Smooth muscle cell of the brain vasculature (primary cell): ENCODE measurements around the gene MEGF11.

ENCODE experiments used
- DNase-seq: peaks from one replicate; pipeline ENCODE4 v3.0.0-alpha.2; 2012; ENCODE audit warnings: low read depth, low spot score

Gene MEGF11

GRCh38 chr15:66144978-66145725 lies 108.4 kb downstream of the MEGF11 start:
- DNase-seq = no peak

DNA sequence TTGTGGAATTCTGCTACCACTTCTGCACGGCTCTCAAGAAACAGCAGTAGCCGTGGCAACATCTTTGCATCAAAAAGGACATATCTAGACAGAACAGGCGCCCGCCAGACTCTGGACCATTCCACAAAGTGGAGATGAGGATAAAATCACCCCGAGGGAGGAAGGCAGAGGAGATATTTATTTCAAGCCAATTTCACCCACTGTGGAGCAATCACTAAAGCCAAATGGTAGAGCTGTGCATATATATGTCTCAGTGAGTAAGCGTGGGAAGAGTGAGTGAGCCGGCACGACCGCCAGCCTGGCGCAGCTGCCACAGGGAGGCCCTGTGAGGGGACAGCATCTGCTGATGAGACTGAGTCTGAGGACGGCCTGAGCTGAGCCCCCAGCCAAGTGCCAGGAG lies 111.3 kb downstream of the MEGF11 start:
- DNase-seq = no peak

GRCh38 chr15:66139591-66140207 lies 113.9 kb downstream of the MEGF11 start:
- no peak for DNase-seq

GRCh38 chr15:66138892-66139590 lies 114.5 kb downstream of the MEGF11 start:
- no peak for DNase-seq

GRCh38 chr15:66138096-66138783 lies 115.3 kb downstream of the MEGF11 start:
- DNase-seq = no peak

DNA sequence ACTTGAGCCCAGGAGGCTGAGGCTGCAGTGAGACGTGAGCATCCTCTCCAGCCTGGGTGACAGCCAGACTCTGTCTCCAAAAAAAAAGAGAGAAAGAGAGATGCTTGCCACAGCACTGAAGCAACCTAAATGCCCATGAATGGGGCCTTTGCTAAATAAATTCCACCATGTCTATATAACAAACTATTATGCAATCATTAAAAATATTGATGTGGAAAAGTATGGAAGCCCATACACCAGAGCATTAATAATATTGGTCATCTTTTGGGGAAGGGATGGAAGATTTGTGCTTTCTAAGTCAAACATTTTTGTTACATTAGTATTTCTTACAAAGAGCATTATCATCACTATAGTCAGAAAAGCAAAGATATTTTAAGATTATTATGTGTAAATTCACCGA lies 116.6 kb downstream of the MEGF11 start:
- no peak for DNase-seq

- DNase-seq = no peak
These were observed 117.9 kb downstream of the MEGF11 start for GRCh38 chr15:66135664-66136063.

GRCh38 chr15:66134284-66134683 lies 119.3 kb downstream of the MEGF11 start:
- no peak for DNase-seq

DNA sequence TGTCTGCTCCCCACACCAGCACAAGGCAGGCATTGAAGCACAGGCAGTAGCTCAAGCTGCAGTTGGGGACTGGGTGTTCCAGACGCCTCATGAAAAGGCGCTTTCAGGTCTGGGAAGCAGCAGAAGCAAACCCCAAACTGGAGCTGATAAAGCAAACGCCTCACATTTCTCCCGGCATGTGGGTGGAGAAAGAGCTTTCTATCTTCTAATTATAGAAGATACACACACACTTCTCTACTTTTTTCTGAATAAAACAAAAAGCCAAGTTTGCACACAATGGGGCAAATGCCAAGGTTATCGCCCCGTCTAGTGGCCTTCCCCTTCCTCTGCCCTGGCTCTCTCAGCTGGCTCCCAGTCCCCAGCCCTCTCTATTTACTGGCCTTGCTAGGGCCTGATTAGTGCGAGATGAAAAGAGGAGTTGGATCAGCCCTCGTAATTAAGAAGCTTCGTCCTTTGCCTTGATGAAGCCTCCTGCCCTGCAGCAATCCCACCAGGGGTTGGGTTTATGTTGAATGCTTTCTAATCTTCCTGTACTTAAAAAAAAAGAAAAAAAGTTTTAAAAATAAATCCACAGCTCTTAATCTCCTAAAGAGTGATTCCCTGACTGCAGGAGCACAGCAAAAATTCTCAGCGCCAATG lies 120.2 kb downstream of the MEGF11 start:
- no peak for DNase-seq

GRCh38 chr15:66132251-66132816 lies 121.2 kb downstream of the MEGF11 start:
- DNase-seq = no peak

DNA sequence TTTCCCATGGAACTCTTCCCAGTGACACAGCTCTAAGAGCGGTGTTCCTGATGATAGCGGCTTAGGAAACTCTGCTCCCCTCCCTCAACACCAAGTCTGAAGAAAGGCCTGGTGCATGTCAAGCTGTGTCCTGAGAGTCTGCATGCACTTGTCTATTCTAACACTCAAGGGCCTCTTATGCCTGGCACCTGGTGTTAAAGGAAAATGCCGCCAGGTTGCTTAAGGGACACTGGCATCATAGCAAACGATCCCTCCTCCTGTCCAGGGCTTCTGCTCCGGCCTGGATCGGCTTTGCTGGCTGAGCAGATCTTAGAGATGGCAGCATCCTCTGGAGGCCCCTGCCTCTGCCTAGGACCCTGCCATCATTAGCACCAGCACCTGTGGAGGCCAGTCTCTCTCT lies 121.7 kb downstream of the MEGF11 start:
- no peak for DNase-seq

DNA sequence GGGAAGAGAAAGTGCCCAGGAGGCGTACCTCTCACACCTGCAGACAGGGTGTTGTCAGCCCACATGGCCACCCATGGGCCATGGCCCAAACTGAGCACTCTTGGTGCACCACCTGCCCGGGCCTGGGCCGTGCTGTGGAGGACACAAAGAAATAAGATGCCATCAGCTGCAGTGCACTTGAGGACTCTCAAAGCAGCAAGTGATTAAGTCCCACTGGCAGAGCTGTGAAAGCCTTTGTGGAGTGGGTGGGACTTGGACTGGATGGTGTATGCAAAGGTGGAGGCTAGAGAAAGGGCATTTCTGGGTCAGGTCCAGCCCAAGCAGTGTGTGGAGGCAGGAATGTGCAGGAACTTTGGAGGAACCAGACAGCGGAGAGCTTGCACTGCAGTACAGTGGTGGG lies 122.3 kb downstream of the MEGF11 start:
- no peak for DNase-seq

DNA sequence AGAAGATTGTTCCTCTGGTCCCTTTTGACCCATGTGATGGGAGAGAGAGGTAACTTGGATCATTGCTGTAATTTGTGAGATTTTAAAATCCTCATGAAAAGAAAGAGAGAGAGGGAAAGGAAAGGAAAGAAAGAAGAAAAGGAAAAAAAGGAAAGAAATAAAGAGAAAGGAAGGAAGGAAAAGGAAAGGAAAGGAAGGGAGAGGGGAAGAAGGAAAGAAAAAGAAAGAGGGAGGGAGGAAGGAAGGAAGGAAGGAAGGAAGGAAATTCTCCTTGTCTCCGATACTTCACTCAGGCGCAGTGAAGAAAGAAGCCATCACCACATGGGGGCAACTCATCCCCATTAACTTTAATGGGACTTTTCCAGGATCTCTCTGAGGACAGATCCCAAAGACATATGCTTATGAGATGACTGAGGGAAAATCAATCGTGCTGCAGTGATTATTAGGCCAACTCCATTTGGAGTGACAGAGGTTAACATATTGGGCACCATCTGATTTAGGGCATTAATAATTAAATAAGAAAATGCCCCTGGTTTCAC lies 123.0 kb downstream of the MEGF11 start:
- no peak for DNase-seq

- no peak for DNase-seq
These were observed 124.0 kb downstream of the MEGF11 start for GRCh38 chr15:66129586-66129985.

DNA sequence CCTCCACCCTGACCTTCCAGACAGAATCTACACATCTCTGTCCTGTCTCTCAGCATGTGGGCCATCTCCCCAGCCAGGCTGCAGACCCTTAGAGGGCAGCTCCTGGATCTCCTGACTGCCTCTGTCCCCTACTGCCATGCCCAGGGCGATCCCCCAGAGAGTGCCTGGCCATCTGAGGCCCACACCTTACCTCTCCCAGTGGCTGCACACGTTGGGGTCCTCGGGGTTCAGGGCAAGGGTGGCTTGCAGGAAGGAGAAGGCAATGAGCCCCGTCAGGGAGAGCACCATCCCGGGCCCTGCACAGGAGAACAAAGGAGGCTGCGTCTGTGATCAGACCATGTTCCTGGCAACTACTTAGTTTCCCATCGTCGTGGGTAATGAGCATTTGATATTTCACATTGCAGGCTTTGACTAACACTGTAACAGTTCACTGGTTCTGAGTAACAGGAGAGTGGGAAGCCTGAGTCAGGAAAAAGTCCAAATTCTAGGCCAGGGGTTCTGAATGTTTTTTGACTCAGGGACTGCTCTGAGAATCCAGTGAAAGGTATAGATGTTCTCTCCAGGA lies 125.4 kb downstream of the MEGF11 start:
- DNase-seq = no peak

DNA sequence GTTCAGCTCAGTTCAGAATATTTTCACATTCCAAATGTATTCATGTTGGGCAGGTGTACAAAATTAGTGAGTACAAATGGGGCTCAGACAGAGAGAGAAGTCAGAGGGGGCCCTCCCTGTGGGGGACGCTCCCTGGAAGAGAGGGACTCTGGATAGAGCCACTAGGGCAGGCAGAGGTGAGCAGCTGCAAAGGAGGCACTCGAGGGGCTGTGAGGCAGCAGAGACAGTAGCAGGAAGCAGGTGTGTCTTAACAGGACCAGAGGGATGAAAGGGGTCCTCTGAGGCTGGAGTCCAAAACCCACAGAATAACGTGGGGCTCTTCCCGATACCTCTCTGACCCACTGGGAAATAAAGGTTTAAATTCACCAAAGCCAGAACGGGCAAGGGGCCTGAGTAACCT lies 127.1 kb downstream of the MEGF11 start:
- no peak for DNase-seq

DNA sequence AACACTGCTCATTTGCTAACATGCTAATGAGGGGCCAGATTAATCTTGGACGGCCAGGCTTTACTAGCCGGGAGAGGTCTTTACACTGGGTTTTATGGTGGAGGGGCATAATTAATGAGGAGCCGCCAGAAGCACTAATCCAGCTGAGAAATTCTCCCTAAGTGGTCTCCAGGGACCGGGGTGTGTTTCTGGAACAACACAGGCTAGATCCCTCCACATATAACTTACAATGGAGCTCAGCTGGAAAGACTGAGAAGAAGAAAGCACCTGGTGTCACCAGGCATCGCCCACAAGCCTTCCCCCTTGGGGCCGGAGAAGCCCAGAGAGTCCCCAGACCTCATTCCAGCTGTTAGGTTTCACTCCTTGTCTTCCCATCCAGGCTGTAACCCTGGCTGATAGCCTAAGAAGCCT lies 127.5 kb downstream of the MEGF11 start:
- DNase-seq = no peak

- no peak for DNase-seq
These were observed 128.9 kb downstream of the MEGF11 start for GRCh38 chr15:66124651-66125050.

GRCh38 chr15:66123799-66124198 lies 129.8 kb downstream of the MEGF11 start:
- no peak for DNase-seq

DNA sequence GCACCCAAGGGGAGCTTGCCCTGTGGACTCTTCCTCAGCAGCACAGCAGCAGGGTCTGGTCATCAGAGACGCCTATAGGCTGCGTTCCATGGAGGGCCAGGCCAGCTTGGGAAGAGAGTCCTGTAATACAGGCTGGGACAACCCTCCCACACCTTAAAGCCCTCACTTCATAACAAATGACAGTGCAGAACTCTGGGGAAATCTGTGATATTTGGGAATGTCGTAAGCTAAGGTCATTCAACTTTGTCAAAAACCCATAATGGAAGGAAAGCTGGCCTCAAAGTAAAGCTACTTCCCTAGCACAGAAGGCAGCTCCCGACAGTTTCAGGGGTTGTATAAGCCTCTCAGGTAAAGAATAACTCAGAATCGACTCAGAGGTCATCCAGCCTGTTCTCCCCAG lies 133.1 kb downstream of the MEGF11 start:
- DNase-seq = no peak

DNA sequence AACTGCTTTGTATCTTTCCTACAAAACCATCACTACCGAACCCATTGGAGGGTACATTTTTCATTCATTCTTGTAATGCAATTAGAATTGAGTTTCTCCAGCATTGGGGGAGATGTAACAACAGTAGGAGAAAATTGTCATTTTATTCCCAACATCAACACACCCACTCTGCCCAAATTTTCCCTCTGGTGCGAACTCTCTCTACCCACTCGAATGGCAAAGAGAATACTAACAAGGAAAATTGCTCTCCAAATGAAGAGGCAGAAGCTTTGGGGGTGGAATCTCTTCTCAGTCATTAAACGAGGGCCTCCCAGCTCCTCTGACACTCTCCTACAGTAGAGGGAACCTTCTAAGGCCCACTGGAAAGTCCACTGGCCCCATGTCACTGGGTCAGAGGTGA lies 135.7 kb downstream of the MEGF11 start:
- DNase-seq = no peak
